GM12872 (cell line): Measurements from ENCODE around the gene EGFLAM.

Experiments used
- TF ChIP-seq, protein P1 (sequence below): IDR thresholded peaks from 3 replicates; pipeline ENCODE4 v1.5.1; 2011; ENCODE audit warnings: low read depth, mild to moderate bottlenecking, low read length, moderate library complexity; ENCODE audit not compliant: insufficient read depth

The EGFLAM gene

DNA sequence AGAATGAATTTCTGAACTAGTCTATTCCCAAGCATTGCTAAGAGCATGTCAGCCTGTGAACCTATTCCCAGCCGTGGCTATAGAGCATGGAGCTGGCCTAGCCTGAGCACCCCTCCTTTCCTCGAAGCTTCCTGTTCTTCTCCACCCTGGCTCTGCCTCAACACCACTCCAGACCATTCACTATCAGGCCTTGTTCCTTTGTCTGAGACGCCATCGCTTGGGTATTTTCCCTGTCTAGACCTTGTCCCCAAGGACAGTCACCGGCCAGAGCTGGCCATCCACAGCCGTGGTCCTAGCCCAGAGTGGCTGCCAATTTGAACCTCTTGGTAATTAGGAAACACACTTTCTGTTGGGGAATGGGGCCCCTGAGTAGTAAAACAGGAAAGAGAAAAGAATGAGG is 192.3 kb downstream of the EGFLAM start:
- TF ChIP-seq, protein P1, sequence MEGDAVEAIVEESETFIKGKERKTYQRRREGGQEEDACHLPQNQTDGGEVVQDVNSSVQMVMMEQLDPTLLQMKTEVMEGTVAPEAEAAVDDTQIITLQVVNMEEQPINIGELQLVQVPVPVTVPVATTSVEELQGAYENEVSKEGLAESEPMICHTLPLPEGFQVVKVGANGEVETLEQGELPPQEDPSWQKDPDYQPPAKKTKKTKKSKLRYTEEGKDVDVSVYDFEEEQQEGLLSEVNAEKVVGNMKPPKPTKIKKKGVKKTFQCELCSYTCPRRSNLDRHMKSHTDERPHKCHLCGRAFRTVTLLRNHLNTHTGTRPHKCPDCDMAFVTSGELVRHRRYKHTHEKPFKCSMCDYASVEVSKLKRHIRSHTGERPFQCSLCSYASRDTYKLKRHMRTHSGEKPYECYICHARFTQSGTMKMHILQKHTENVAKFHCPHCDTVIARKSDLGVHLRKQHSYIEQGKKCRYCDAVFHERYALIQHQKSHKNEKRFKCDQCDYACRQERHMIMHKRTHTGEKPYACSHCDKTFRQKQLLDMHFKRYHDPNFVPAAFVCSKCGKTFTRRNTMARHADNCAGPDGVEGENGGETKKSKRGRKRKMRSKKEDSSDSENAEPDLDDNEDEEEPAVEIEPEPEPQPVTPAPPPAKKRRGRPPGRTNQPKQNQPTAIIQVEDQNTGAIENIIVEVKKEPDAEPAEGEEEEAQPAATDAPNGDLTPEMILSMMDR, result no peak

DNA sequence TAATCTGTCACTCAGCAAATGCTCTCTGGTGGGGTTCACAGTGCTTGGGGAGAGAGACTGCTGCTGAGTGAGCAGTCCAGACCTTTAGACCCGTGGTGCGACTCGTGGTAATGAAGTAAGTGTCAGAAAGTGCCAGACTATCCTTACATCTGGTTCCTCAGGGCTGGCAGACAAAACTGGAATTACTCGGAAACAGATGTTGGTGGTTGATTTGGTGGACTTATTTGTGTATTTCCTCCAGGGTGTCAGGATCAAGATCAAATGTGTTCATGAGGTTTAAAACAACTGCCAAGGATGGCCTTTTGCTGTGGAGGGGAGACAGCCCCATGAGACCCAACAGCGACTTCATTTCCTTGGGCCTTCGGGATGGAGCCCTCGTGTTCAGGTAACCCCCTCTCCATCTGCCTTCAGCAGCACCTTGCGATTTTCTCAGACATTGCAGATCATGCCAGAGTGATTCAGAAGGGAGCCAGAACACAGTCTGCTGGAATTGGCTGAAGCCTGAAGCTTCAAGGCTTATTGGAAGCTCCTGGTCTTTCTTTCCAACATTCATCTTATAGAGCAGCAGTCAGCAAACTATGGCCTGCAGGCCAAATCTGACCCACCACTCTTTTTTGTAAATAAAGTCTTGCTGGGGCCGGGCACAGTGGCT is 192.8 kb downstream of the EGFLAM start:
- TF ChIP-seq, protein P1, result no peak

DNA sequence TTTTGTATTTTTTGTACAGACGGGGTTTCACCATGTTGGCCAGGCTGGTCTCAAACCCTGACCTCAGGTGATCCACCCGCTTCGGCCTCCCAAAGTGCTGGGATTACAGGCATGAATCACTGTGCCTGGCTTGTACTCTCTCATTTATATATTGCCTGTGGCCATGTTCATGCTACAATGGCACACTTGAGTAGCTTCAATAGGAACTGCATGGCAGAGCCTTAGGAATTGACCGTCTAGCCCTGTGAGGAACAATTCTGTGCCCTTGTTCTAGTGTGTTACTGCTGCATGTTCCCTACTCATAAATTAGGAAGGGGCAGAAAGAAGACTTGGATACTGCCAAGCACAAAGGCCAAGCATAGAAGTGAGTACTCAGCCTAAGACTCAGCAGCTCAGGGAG is 193.8 kb downstream of the EGFLAM start:
- TF ChIP-seq, protein P1, result no peak

DNA sequence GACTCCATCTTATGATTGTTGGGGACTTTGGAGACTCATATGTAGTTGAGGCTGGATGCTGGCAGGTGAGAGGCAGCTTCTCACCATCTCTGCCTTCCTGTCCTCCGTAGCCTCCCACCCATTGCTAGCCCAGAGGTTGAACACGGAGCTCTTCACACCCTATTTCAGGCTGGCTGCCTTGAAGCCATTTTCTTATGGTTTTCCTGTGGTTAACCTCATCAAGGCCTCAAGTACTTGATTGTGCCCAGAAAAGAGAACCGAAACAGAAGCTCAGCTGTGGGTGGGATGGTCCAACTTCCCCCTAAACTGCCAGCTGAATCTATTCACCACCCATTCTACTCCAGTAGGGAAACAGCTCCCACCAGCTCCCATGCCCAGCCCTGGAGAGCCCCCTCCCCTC is 195.1 kb downstream of the EGFLAM start:
- TF ChIP-seq, protein P1, result no peak

DNA sequence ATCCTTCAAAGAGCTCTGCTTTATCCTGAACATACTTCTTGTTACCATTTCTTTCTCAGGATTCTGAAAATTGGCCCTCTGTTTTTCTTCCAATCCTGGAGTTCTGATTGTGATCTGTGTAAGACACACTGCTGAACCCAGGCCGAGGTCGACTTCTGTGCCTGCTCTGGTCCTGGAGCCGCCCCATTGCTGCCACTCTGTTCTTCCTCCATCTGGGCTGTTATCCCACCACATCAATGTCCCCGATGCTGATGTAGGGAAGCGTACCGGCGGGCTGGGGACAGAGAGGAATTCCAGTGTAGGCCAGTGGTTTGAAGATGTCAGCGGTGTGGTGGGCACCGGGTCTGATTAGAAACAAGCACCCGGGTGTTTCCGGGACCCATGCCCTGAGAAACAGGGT is 195.6 kb downstream of the EGFLAM start:
- TF ChIP-seq, protein P1, result no peak

DNA sequence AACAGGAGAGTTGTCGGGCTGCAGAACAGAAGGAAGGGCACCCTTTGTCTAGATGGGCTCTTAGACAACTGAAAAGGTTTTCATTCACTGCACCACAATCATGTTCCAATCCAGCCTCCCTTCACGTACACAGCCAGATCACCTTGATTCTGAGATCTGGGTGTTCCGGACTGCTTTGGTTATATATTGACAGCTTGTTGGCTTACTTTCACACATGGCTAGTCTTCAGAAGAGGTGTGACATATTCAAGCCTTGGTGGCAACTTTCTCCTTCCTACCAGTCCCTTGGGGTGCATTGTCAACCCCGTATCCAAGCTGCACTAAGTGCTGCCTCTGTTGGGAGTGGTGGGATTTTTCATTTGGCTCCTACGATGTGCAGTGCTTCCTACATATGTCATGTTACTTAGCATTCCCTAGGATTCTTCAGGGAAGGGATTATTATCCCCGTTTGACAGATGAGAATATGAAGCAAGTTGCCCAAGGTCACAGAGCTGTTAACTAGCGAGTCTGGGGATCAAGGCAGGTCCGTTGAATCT is 197.5 kb downstream of the EGFLAM start:
- TF ChIP-seq, protein P1, result no peak

DNA sequence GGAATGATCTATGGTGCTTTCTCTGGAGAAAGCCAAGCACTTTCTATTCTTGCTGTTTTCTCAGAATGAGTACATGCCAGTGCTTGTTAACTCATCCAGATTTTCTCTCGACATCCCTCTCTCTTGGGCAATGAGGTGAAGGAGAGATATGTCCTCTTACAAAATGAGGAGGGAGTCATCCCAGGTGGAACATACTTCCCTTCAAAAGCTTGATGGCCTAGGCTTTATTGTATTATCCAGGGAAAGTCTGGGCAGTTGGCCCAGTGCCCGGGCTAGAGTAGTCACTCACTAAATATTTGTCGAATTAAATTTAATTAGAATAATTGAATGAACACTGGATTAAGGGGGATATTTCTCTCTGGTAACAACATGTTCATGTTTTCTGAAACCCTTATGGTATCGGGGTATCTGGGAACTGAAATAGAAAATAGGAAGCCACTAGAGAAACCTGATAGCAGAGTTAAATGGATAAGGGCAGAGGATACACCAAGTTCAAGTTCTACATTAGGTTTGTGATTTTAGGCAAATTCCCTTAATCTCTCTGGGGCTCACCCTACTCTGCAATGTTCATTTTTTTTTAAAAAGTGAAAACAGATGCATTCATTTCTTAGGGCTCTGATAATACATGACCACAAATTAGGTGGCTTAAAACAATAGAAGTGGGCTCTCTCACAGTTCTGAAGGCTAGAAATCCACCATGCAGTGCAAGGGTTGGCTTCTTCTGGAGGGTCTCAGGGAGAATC is 198.5 kb downstream of the EGFLAM start:
- TF ChIP-seq, protein P1, result no peak
